Measurements from ENCODE around the gene ZNF23. TPM values are rescaled to one million over a fixed set of nuclear protein-coding genes. Genes with fewer than 3 reads are reported as not detected.

Gene ZNF23
- total RNA-seq, 1 donor from 2014 or later = 10.5 TPM

DNA sequence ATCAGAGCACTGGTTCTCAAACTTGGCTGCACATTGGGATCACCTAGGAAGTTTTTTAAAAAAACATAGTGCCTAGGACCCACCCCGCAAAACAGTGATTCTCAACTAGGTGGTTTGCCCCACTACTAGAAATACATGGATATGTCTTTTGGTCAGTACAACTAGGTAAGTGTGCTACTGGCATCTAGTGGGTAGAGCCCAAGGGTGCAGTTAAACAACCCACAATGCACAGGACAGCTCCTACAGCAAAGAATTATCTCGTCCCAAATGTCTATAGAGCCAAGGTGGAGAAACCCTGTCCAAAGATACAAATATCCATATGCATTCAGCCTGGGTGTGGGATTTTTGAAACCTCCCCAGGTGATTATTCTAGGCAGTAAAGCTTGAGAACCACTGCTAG is 38.9 kb upstream of the ZNF23 start:
- no peak for TF ChIP-seq CTCF (IDR thresholded peaks at IDR 0.05)
- peaks cover 25% of the 10 kb centered on the region for H3K27me3 Mint-ChIP-seq (ENCODE audit: unreplicated experiment)
- DNase-seq (ENCODE audit: extremely low spot score, unreplicated experiment) = no peak
- no peak overlapping the region for H3K4me3 Mint-ChIP-seq (ENCODE audit: unreplicated experiment)
- H3K27ac Mint-ChIP-seq (ENCODE audit: unreplicated experiment) = no peak overlapping the region
- no peaks in the 10 kb centered on the region for H3K9me3 Mint-ChIP-seq (ENCODE audit: unreplicated experiment)
- H3K4me1 Mint-ChIP-seq (ENCODE audit: unreplicated experiment) = no peaks in the 10 kb centered on the region
- no peaks in the 10 kb centered on the region for H3K36me3 Mint-ChIP-seq (ENCODE audit: unreplicated experiment)

GRCh38 chr16:71499775-71500364 is 37.8 kb upstream of the ZNF23 start:
- no peaks in the 10 kb centered on the region for H3K36me3 Mint-ChIP-seq (ENCODE audit: unreplicated experiment)
- peak; percentile 77 for TF ChIP-seq CTCF (IDR thresholded peaks at IDR 0.05)
- no peak overlapping the region for H3K27ac Mint-ChIP-seq (ENCODE audit: unreplicated experiment)
- H3K9me3 Mint-ChIP-seq (ENCODE audit: unreplicated experiment) = no peaks in the 10 kb centered on the region
- no peak for DNase-seq (ENCODE audit: extremely low spot score, unreplicated experiment)
- no peaks in the 10 kb centered on the region for H3K4me1 Mint-ChIP-seq (ENCODE audit: unreplicated experiment)
- H3K27me3 Mint-ChIP-seq (ENCODE audit: unreplicated experiment) = peaks cover 21% of the 10 kb centered on the region
- H3K4me3 Mint-ChIP-seq (ENCODE audit: unreplicated experiment) = no peak overlapping the region

- TF ChIP-seq CTCF (IDR thresholded peaks at IDR 0.05) = no peak
- no peaks in the 10 kb centered on the region for H3K36me3 Mint-ChIP-seq (ENCODE audit: unreplicated experiment)
- H3K9me3 Mint-ChIP-seq (ENCODE audit: unreplicated experiment) = no peaks in the 10 kb centered on the region
- H3K4me1 Mint-ChIP-seq (ENCODE audit: unreplicated experiment) = no peaks in the 10 kb centered on the region
- DNase-seq (ENCODE audit: extremely low spot score, unreplicated experiment) = no peak
- no peak overlapping the region for H3K4me3 Mint-ChIP-seq (ENCODE audit: unreplicated experiment)
- no peak overlapping the region for H3K27ac Mint-ChIP-seq (ENCODE audit: unreplicated experiment)
- peaks cover 23% of the 10 kb centered on the region for H3K27me3 Mint-ChIP-seq (ENCODE audit: unreplicated experiment)
Observed at GRCh38 chr16:71498031-71498430, 36.0 kb upstream of the ZNF23 start.

GRCh38 chr16:71493213-71493612 is 31.2 kb upstream of the ZNF23 start:
- no peaks in the 10 kb centered on the region for H3K9me3 Mint-ChIP-seq (ENCODE audit: unreplicated experiment)
- H3K27me3 Mint-ChIP-seq (ENCODE audit: unreplicated experiment) = peaks cover 25% of the 10 kb centered on the region
- TF ChIP-seq CTCF (IDR thresholded peaks at IDR 0.05) = no peak
- H3K27ac Mint-ChIP-seq (ENCODE audit: unreplicated experiment) = no peak overlapping the region
- H3K4me3 Mint-ChIP-seq (ENCODE audit: unreplicated experiment) = no peak overlapping the region
- no peaks in the 10 kb centered on the region for H3K36me3 Mint-ChIP-seq (ENCODE audit: unreplicated experiment)
- H3K4me1 Mint-ChIP-seq (ENCODE audit: unreplicated experiment) = no peaks in the 10 kb centered on the region
- DNase-seq (ENCODE audit: extremely low spot score, unreplicated experiment) = no peak

DNA sequence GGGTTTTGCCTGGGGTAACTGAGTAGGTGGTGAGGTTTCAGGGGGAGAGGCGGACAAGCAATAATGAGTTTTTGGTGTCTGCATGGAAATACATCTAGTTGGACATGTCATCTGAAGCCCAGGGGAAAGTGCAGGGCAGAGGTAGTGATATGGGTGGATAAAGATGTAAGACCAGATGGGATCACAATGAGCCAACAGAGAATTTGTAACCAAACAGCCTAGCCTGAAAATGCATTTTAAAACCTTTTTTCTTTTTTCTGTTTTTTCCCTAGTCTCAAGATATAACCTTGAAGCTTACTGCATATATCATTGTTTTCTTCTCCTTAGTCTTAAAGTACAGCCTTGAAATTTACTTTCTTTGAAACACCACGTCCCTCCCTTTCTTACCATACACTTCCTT is 30.7 kb upstream of the ZNF23 start:
- no peak for DNase-seq (ENCODE audit: extremely low spot score, unreplicated experiment)
- no peaks in the 10 kb centered on the region for H3K9me3 Mint-ChIP-seq (ENCODE audit: unreplicated experiment)
- no peak overlapping the region for H3K27ac Mint-ChIP-seq (ENCODE audit: unreplicated experiment)
- H3K36me3 Mint-ChIP-seq (ENCODE audit: unreplicated experiment) = no peaks in the 10 kb centered on the region
- H3K4me1 Mint-ChIP-seq (ENCODE audit: unreplicated experiment) = no peaks in the 10 kb centered on the region
- H3K4me3 Mint-ChIP-seq (ENCODE audit: unreplicated experiment) = no peak overlapping the region
- no peak for TF ChIP-seq CTCF (IDR thresholded peaks at IDR 0.05)
- peaks cover 21% of the 10 kb centered on the region for H3K27me3 Mint-ChIP-seq (ENCODE audit: unreplicated experiment)
